PC-3 (cell line): ENCODE data around the gene RBM47.

Source experiments
- CTCF ChIP-seq: fragments of 300-600 bp; sonication (generic); conservative IDR thresholded peaks from 2 replicates; pipeline ENCODE4 v1.5.1; 2017; ENCODE audit warnings: antibody characterized with exemption, low read depth, mild to moderate bottlenecking, low read length
- EZH2 ChIP-seq: fragments of 300-600 bp; sonication (generic); IDR thresholded peaks from one replicate; pipeline ENCODE4 v1.6.1; 2017; ENCODE audit warnings: antibody characterized with exemption, mild to moderate bottlenecking, low read length; ENCODE audit not compliant: unreplicated experiment
- EZH2phosphoT487 ChIP-seq: fragments of 300-600 bp; sonication (generic); IDR thresholded peaks from 2 replicates; pipeline ENCODE4 v1.6.1; 2018; ENCODE audit warnings: mild to moderate bottlenecking, antibody characterized with exemption, low read length, borderline replicate concordance

DNA sequence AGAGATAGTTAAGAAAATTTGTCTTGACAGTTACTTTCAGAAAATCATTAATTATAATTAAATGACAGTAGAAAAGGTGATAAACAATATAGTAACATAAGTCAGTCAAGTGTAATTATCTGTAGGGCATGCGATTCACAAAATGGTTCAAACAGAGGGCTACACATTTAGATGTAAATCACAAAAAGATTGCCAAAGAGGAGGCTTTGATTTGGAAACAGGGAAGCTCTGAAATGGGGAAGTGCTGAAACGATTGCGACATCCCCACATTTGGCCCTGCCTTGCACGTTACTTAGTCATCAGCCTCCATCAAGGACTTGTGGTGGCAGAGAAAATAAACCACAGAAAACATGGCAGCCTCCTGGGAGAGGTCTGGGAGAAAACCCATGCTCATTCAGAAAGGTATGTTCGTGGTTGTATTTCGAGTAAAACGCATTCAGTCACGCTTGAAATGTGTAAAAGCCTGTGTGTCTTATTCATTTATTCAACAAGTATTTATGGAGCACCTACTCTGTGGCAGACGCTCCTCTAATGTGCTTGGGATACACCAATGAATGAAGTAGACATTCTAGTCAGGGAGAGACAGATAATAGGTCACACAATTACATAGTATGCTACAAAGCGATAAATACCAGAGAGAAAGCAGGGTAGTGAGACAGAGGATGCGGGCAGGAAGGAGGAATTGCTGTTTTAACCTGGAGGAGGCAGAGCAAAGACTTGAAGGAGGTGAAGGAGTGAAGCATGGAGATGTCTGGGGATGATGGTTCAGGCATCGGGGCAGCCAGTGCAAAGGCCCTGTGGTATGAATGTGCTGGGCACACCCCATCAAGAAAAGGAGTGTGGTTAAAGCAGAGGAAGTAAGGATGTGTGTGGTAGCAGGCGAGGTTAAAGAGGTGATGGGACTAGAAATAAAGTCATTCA, 7.8 kb downstream of the RBM47 start:
- TF ChIP-seq CTCF (no peak), EZH2 (no peak), EZH2phosphoT487 (no peak)
